Glomerular visceral epithelial cell (primary cell): ENCODE results near the gene CDY1.
"Not testable (repeated sequence)": the region's sequence is repeated elsewhere in the genome, so short reads cannot be mapped to it uniquely, and the experiment has no call there.

ENCODE experiments used
- DNase-seq: peaks from one replicate; pipeline ENCODE4 v3.0.0-alpha.2; 2016; ENCODE audit errors: extremely low spot score

The CDY1 gene, protein sequence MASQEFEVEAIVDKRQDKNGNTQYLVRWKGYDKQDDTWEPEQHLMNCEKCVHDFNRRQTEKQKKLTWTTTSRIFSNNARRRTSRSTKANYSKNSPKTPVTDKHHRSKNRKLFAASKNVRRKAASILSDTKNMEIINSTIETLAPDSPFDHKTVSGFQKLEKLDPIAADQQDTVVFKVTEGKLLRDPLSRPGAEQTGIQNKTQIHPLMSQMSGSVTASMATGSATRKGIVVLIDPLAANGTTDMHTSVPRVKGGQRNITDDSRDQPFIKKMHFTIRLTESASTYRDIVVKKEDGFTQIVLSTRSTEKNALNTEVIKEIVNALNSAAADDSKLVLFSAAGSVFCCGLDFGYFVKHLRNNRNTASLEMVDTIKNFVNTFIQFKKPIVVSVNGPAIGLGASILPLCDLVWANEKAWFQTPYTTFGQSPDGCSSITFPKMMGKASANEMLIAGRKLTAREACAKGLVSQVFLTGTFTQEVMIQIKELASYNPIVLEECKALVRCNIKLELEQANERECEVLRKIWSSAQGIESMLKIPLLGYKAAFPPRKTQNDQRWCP

DNA sequence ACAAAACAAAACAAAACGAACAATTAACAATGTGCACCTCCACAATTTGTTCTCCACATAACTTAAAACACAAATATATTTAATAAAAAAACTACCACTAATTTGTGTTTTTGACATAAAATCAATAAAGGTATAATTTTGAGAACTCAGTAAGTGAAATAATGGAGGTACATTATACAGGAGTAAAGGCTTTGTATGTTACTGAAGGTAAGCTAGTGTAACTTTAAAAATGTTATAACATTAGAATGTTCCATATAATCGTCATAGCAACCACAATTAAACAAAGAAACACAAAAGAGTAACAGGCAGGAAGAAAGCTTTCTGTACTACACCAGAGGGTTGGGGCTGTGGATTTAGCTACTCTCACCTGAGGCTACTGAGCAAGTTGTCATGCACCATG is at the start of gene CDY1:
CDY1 (plus strand) TSS at position 301 of the 400 bp plus-strand sequence. CDS start 326 bp downstream, outside the sequence.
- DNase-seq, result not testable (repeated sequence)

DNA sequence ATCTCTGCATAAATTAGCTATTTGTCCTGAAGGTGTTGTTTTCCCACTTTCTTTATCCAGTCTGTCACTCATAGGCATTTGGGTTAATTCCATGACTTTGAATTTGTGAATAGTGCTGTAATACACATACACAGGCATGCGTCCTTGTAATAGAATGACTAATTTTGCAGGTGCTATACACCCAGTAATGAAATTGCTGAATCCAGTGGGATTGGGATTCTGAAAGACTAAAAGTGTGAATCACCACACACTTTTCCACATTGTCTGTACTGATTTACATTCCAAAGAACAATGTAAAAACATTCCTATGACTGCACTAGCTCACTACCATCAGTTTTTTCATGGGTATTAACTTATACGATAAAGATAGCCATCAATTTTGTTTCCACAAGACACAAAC is 28.6 kb upstream of the CDY1 start:
- not testable (repeated sequence) for DNase-seq

DNA sequence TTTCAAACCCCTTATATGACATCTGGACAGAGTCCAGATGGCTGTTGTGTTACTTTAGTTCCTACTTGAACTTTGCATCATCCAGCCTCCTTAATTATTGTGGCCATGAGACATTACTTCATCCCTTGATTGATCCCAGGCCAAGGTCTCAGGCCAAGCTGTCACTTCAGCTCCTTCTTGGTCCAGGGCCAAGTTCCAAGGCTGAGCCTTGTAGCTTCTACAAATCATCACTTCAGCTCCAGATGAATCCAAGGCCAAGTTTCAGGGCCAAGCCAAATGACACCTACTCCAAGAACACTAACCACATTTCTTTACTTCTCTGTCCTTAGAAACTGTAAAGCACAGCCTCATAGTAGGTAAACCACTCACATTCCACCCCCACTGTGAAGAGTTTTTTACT is 1.7 kb upstream of the CDY1 start:
- not testable (repeated sequence) for DNase-seq

DNA sequence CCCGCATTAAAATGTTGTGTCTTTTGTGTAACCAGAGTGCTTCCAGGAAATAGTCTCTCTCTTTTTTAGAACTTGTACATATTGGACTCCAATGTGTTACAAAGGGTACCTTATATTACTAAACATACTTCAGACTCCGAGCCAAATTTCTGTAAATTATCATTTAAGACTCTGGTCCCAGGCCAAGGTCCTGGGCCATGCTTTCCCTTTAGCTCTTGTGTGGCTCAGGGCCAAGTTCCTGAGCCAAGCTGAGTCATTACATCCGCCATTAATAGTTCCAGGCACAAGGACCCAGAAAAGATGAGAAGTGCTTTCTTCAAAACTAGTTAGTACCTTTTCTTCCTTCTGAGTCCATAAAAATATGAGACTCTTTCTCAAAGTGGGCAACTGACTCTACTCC is 4.6 kb downstream of the CDY1 start:
- not testable (repeated sequence) for DNase-seq

DNA sequence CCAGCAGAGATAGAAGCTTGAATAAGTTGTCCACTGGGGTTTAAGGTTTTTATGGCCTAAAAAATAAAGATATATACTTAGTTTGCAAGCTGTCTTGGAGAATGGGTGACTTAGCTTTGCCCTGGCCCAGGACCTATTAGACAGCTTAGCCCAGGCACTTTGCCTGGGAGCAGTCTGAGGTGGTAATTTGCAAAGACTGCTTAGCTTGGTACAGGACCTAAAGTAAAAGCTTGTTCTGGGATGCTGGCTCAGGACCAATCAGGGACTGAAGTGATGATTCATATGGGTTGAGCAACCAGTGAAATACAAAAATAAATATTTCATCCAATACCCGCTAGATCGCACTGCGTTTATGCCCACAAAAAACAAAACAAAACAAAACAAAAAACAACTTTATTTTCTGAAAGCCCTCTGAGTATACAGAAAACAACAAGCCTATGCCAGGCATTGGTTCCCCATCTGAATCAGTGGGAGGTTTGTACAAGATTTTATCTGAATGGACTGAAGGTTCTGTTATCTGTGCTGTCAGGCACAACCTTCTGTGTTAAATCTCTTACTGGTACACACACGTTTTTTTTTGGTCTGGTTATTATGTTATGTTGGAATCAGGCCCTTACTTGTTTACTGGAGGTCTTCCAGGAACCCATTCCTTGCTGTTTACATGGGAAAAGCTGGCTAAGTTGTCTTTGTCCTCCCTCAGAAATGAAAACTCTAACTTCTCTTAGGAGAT is 8.6 kb downstream of the CDY1 start:
- not testable (repeated sequence) for DNase-seq

DNA sequence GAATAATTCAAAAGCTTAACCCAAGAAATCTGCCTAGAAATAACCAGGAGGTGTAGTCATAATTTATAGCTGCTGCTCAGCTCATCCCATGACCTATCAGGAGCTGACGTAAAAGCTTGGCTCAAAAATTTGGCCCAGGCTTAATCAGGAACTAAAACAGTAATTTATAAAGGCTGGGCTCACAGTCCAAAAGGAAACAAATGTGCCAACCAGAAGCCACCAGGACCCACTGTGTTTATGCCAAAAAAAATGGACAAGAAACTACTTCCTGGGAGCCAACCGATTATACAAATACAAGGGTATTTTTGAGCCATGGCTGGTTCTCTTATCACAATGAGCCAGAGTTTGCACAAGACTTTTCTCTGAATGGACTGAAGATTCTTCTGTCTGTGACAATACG is 17.9 kb downstream of the CDY1 start:
- DNase-seq, result not testable (repeated sequence)

DNA sequence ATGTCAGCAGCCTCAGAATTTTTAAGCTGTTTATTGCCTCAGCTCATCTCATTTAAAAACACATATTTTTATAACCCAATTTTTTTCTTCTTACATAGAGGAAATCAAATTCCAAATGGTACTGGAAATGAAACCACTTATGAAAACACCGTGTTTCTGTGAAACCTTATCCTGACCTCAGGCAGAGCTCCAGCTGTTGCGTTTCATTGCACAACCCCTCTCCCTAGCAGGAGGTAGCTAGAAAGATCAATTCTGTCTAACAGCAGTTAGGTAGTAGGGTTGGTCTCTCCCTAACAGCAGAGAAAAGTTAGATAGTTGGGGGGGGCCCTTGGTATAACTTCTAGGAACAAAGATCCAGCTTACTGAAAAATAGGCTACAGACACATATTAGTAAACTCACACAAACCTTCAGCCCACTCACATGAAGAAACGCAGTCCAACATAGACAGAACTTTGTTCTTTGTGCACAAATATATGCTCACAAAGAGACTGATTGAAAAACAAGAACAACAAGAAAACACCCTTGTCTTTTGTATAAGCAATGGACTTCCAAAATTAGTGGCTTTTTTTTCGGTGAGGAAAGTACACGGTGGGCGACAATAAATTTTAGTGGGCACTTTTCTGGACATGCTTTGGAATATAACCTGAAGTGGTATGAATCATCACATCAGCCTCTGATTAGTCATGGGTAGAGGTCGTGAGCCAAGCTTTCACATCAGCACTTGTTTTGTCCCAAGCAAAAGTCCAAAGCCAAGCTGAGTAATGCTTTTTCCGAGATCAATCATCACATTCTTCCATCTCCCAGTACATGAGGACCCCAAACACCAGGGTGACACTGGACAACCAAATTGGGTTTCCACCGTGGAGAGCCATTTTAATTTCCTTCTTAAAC is 21.4 kb downstream of the CDY1 start:
- DNase-seq, result not testable (repeated sequence)
